WTC11 (cell line): ENCODE measurements around the gene ZMYND8.

Source experiments
- ATF1 ChIP-seq: sonication (generic); formaldehyde crosslinking; IDR thresholded peaks from 2 replicates; pipeline ENCODE4 v1.8.1; 2023; ENCODE audit warnings: mild to moderate bottlenecking, moderate library complexity, missing genetic modification reagents
- CREB1 ChIP-seq: sonication (generic); formaldehyde crosslinking; IDR thresholded peaks from 2 replicates; pipeline ENCODE4 v1.8.0; 2023; ENCODE audit warnings: mild to moderate bottlenecking, missing genetic modification reagents
- ELF4 ChIP-seq: sonication (generic); formaldehyde crosslinking; IDR thresholded peaks from 2 replicates; pipeline ENCODE4 v1.8.1; 2022; ENCODE audit warnings: low read depth, mild to moderate bottlenecking, moderate library complexity, missing genetic modification reagents
- NFATC4 ChIP-seq: fragments of 250-450 bp; sonication (Bioruptor Pico); IDR thresholded peaks from 2 replicates; pipeline ENCODE4 v1.9.0; 2021; ENCODE audit warnings: mild to moderate bottlenecking
- NFYB ChIP-seq: sonication (generic); formaldehyde crosslinking; conservative IDR thresholded peaks from 2 replicates; pipeline ENCODE4 v1.8.0; 2022; ENCODE audit warnings: low read depth, missing genetic modification reagents
- NR3C1 ChIP-seq: sonication (generic); formaldehyde crosslinking; conservative IDR thresholded peaks from 2 replicates; pipeline ENCODE4 v1.8.1; 2023; ENCODE audit warnings: low read depth, mild to moderate bottlenecking, missing genetic modification reagents
- TCF7 ChIP-seq: sonication (generic); formaldehyde crosslinking; IDR thresholded peaks from 2 replicates; pipeline ENCODE4 v1.8.0; 2022; ENCODE audit warnings: mild to moderate bottlenecking, low read depth, missing genetic modification reagents, moderate library complexity
- ZNF416 ChIP-seq: fragments of 250-450 bp; sonication (Bioruptor Pico); IDR thresholded peaks from 2 replicates; pipeline ENCODE4 v1.9.0; 2021; ENCODE audit warnings: mild to moderate bottlenecking, inconsistent platforms
- TF ChIP-seq, protein P1 (sequence below): fragments of 200-600 bp; IDR thresholded peaks from 2 replicates; pipeline ENCODE4 v1.8.0; 2022; ENCODE audit warnings: antibody characterized with exemption
- TF ChIP-seq, protein P2 (sequence below): sonication (generic); formaldehyde crosslinking; IDR thresholded peaks from 2 replicates; pipeline ENCODE4 v1.8.1; 2022; ENCODE audit warnings: low read depth, missing genetic modification reagents, borderline replicate concordance
- TF ChIP-seq, protein P3 (sequence below): sonication (generic); formaldehyde crosslinking; IDR thresholded peaks from 2 replicates; pipeline ENCODE4 v1.8.0; 2023; ENCODE audit warnings: mild to moderate bottlenecking, missing genetic modification reagents
- TF ChIP-seq, protein P4 (sequence below): sonication (generic); formaldehyde crosslinking; IDR thresholded peaks from 2 replicates; pipeline ENCODE4 v1.8.1; 2022; ENCODE audit warnings: missing genetic modification reagents, borderline replicate concordance

DNA sequence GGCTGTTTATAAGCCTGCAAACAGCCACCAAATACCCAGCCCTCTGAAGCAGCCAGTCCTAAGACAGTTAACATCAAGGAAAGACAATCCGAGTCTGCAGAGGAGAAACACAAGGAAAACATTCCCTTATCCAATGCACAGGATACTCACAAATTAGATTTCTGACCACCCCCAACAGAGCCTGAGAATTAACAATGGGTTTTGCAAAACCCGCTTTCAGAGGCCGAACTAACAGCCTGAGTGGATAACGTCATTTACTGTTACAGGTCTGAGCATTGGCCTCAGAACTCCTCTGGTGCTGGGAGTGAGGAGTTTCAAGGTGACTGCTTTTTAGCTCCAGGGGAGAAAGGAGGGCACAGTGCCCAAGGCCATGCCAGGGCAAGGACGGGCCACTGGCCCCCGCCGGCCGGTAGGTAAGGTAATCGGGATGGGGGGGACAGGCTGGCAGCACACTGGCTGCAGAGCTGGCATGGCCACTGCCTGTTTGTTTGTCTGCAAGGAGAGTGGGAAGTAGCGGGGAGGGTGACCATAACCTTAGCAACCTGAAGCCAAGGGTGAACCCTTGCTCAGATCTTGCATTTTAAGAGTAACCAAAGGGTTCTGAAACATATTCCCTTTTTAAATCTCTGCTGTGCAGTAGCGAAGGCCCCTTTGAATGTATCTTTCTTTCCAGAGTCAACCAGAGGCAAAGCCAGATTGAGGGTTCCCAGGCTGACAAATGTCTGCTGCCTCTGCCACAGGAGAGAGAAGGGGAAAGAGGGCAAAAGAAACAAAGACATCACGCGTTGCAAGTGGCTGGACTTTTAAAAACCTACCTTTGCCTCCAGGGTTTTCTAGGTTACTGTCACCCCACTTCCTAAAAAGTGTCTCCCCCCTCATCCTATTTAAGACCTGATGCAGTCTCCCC lies 3.9 kb downstream of the ZMYND8 start:
- TF ChIP-seq, protein P1, sequence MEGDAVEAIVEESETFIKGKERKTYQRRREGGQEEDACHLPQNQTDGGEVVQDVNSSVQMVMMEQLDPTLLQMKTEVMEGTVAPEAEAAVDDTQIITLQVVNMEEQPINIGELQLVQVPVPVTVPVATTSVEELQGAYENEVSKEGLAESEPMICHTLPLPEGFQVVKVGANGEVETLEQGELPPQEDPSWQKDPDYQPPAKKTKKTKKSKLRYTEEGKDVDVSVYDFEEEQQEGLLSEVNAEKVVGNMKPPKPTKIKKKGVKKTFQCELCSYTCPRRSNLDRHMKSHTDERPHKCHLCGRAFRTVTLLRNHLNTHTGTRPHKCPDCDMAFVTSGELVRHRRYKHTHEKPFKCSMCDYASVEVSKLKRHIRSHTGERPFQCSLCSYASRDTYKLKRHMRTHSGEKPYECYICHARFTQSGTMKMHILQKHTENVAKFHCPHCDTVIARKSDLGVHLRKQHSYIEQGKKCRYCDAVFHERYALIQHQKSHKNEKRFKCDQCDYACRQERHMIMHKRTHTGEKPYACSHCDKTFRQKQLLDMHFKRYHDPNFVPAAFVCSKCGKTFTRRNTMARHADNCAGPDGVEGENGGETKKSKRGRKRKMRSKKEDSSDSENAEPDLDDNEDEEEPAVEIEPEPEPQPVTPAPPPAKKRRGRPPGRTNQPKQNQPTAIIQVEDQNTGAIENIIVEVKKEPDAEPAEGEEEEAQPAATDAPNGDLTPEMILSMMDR, result no peak
- TF ChIP-seq TCF7 (CRISPR knock-in tag) (no peak), NFYB (CRISPR knock-in tag) (no peak), ATF1 (CRISPR knock-in tag) (no peak), ZNF416 (CRISPR knock-in tag) (no peak), ELF4 (CRISPR knock-in tag) (no peak), CREB1 (CRISPR knock-in tag) (no peak), NR3C1 (CRISPR knock-in tag) (no peak), NFATC4 (CRISPR knock-in tag) (no peak)
- TF ChIP-seq, protein P2, sequence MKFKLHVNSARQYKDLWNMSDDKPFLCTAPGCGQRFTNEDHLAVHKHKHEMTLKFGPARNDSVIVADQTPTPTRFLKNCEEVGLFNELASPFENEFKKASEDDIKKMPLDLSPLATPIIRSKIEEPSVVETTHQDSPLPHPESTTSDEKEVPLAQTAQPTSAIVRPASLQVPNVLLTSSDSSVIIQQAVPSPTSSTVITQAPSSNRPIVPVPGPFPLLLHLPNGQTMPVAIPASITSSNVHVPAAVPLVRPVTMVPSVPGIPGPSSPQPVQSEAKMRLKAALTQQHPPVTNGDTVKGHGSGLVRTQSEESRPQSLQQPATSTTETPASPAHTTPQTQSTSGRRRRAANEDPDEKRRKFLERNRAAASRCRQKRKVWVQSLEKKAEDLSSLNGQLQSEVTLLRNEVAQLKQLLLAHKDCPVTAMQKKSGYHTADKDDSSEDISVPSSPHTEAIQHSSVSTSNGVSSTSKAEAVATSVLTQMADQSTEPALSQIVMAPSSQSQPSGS, result no peak
- TF ChIP-seq, protein P3, sequence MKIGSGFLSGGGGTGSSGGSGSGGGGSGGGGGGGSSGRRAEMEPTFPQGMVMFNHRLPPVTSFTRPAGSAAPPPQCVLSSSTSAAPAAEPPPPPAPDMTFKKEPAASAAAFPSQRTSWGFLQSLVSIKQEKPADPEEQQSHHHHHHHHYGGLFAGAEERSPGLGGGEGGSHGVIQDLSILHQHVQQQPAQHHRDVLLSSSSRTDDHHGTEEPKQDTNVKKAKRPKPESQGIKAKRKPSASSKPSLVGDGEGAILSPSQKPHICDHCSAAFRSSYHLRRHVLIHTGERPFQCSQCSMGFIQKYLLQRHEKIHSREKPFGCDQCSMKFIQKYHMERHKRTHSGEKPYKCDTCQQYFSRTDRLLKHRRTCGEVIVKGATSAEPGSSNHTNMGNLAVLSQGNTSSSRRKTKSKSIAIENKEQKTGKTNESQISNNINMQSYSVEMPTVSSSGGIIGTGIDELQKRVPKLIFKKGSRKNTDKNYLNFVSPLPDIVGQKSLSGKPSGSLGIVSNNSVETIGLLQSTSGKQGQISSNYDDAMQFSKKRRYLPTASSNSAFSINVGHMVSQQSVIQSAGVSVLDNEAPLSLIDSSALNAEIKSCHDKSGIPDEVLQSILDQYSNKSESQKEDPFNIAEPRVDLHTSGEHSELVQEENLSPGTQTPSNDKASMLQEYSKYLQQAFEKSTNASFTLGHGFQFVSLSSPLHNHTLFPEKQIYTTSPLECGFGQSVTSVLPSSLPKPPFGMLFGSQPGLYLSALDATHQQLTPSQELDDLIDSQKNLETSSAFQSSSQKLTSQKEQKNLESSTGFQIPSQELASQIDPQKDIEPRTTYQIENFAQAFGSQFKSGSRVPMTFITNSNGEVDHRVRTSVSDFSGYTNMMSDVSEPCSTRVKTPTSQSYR (CRISPR knock-in tag), result no peak
- TF ChIP-seq, protein P4, sequence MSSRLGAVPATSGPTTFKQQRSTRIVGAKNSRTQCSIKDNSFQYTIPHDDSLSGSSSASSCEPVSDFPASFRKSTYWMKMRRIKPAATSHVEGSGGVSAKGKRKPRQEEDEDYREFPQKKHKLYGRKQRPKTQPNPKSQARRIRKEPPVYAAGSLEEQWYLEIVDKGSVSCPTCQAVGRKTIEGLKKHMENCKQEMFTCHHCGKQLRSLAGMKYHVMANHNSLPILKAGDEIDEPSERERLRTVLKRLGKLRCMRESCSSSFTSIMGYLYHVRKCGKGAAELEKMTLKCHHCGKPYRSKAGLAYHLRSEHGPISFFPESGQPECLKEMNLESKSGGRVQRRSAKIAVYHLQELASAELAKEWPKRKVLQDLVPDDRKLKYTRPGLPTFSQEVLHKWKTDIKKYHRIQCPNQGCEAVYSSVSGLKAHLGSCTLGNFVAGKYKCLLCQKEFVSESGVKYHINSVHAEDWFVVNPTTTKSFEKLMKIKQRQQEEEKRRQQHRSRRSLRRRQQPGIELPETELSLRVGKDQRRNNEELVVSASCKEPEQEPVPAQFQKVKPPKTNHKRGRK (CRISPR knock-in tag), result no peak
